AG10803 (cell line): ENCODE measurements around the gene ZNF789.
"Not testable (repeated sequence)": the region's sequence is repeated elsewhere in the genome, so short reads cannot be mapped to it uniquely, and the experiment has no call there.

Source experiments
- DNase-seq: peaks from one replicate; pipeline ENCODE4 v3.0.0; 2010; ENCODE audit warnings: low read depth
- H3K4me3 ChIP-seq: 2 replicates; pipeline ENCODE4 v1.5.1; 2011; ENCODE audit warnings: mild to moderate bottlenecking, low read length, control low read depth
- CTCF ChIP-seq: conservative IDR thresholded peaks from 2 replicates; pipeline ENCODE4 v1.5.1; 2011; ENCODE audit warnings: mild to moderate bottlenecking, low read length, control low read depth, inconsistent platforms

ZNF789 gene

GRCh38 chr7:99472561-99473314, at the start of gene ZNF789:
Gene ZNF789 (plus strand): TSS chr7:99472890. CDS start chr7:99476457, 3,567 bp downstream.
- no peak for TF ChIP-seq CTCF
- peak; percentile 95 for DNase-seq
- H3K4me3 ChIP-seq: peak within 1 kb of the TSS; percentile 90

GRCh38 chr7:99424932-99425730, 47.6 kb upstream of the ZNF789 start:
- DNase-seq: no peak

GRCh38 chr7:99428972-99429566, 43.6 kb upstream of the ZNF789 start:
- no peak overlapping the region for H3K4me3 ChIP-seq
- TF ChIP-seq CTCF: no peak
- DNase-seq: no peak

More at GRCh38 chr7:99424932-99425730, 47.6 kb upstream of the ZNF789 start:
- TF ChIP-seq CTCF: no peak
- no peak overlapping the region for H3K4me3 ChIP-seq

GRCh38 chr7:99429756-99430155, 42.9 kb upstream of the ZNF789 start:
- H3K4me3 ChIP-seq: no peak overlapping the region
- no peak for DNase-seq
- no peak for TF ChIP-seq CTCF

DNA sequence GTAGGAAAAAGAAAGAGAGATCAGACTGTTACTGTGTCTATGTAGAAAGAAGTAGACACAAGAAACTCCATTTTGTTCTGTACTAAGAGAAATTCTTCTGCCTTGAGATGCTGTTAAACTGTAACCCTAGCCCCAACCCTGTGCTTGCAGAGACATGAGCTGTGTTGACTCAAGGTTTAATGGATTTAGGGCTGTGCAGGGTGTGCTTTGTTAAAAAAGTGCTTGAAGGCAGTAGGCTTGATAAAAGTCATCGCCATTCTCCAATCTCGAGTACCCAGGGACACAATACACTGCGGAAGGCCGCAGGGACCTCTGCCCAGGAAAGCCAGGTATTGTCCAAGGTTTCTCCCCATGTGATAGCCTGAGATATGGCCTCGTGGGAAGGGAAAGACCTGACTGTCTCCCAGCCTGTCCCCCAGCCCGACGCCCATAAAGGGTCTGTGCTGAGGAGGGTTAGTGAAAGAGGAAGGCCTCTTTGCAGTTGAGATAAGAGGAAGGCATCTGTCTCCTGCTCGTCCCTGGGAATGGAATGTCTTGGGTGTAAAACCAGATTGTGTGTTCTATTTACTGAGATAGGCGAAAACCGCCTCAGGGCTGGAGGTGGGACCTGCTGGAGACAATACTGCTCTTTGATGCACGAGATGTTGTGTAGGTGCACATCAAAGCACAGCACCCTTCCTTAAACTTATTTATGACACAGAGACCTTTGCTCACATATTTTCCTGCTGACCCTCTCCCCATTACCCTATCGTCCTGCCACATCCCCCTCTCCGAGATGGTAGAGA, 40.7 kb upstream of the ZNF789 start:
- not testable (repeated sequence) for DNase-seq, H3K4me3 ChIP-seq

DNA sequence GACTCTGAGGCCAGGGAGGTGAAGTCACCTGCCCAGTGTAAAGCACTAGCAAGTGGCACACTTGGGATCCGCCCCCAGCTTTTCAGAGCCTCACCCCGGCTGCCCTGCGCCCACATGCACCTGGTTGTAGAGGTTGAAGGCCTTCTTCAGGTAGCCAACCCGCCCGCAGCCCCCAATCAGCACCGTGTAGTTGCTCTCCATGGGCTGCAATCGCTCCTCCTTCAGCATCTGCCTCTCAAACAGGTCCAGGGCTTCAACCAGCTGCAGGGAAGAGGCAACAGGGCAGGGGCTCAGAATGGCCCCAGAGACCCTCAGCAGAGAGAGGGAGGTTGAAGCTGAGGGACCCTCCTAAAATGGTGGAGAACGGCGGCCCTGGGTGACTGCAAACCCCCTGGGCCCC, 39.5 kb upstream of the ZNF789 start:
- no peak for TF ChIP-seq CTCF

DNA sequence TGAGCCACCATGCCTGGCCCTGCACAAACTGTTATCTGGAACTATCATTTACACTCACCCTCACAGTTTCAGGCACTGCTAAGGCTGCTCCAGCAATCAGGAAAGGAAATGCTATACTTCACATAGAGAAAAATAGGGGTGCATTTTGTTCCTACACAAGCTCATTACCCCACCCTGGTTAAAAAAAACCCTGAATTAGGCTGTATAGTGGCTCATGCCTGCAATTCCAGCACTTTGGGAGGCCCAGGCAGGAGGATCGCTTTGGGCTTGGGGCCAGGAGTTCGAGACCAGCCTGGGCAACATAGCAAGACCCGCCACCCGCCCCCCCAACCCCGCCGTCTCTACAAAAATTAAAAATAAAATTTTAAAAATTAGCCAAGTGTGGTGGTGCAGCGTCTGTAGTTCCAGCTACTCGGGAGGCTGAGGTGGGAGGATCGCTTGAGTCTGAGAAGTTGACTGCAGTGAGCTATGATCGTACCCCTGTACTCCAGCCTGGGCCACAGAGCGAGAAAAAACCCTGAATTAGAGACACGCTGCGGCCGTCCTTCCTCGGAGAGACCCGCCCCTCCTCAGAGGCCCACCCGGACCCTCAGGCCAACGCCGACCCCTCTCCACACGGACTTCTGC, 34.6 kb upstream of the ZNF789 start:
- no peak for DNase-seq
- no peak for TF ChIP-seq CTCF
- peak overlapping the region; percentile 91 for H3K4me3 ChIP-seq

More for the DNA sequence above, 39.5 kb upstream of the ZNF789 start:
- no peak overlapping the region for H3K4me3 ChIP-seq
- no peak for DNase-seq
